AG10803 (cell line): Measurements from ENCODE around the gene FLNB.

Experiments
- DNase-seq: peaks from one replicate; pipeline ENCODE4 v3.0.0; 2010; ENCODE audit warnings: low read depth
- H3K4me3 ChIP-seq: 2 replicates; pipeline ENCODE4 v1.5.1; 2011; ENCODE audit warnings: mild to moderate bottlenecking, low read length, control low read depth
- TF ChIP-seq, protein P1 (sequence below): conservative IDR thresholded peaks from 2 replicates; pipeline ENCODE4 v1.5.1; 2011; ENCODE audit warnings: mild to moderate bottlenecking, low read length, control low read depth, inconsistent platforms

The FLNB gene

GRCh38 chr3:58026598-58026997 is 18.4 kb downstream of the FLNB start:
- H3K4me3 ChIP-seq, result no peak overlapping the region
- TF ChIP-seq, protein P1, sequence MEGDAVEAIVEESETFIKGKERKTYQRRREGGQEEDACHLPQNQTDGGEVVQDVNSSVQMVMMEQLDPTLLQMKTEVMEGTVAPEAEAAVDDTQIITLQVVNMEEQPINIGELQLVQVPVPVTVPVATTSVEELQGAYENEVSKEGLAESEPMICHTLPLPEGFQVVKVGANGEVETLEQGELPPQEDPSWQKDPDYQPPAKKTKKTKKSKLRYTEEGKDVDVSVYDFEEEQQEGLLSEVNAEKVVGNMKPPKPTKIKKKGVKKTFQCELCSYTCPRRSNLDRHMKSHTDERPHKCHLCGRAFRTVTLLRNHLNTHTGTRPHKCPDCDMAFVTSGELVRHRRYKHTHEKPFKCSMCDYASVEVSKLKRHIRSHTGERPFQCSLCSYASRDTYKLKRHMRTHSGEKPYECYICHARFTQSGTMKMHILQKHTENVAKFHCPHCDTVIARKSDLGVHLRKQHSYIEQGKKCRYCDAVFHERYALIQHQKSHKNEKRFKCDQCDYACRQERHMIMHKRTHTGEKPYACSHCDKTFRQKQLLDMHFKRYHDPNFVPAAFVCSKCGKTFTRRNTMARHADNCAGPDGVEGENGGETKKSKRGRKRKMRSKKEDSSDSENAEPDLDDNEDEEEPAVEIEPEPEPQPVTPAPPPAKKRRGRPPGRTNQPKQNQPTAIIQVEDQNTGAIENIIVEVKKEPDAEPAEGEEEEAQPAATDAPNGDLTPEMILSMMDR, result no peak
- no peak for DNase-seq

DNA sequence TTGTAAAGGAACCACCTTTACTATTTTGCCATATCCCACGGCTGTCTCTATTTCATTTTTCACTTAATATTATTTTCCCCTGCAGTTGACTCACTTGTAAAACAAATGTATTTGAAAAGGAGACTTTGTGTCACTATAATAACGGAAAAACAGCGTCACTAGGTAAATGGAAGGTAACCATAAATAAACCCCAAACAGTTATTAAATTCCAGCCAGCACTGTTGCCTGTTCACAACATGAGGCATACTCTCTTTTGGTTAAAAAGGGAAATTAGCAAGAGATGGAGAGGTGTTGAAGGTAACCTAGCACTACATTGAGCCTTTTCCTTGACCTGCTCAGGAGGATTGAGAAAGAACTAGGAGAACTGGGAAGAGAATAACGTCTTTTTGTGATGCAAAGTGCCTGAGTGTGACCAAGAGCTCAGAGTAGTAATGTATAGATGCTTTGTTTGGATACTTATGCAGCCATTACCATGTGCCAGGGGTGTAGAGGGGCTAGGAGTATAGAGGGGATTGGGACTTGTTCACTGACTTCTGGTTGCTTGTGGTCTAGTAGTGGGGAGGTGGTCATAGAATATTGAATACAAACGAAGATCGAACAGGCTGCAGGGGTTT is 19.6 kb downstream of the FLNB start:
- H3K4me3 ChIP-seq, result no peak overlapping the region
- TF ChIP-seq, protein P1, result no peak
- no peak for DNase-seq

GRCh38 chr3:58028902-58029301 is 20.7 kb downstream of the FLNB start:
- TF ChIP-seq, protein P1, result no peak
- no peak overlapping the region for H3K4me3 ChIP-seq
- DNase-seq, result no peak

DNA sequence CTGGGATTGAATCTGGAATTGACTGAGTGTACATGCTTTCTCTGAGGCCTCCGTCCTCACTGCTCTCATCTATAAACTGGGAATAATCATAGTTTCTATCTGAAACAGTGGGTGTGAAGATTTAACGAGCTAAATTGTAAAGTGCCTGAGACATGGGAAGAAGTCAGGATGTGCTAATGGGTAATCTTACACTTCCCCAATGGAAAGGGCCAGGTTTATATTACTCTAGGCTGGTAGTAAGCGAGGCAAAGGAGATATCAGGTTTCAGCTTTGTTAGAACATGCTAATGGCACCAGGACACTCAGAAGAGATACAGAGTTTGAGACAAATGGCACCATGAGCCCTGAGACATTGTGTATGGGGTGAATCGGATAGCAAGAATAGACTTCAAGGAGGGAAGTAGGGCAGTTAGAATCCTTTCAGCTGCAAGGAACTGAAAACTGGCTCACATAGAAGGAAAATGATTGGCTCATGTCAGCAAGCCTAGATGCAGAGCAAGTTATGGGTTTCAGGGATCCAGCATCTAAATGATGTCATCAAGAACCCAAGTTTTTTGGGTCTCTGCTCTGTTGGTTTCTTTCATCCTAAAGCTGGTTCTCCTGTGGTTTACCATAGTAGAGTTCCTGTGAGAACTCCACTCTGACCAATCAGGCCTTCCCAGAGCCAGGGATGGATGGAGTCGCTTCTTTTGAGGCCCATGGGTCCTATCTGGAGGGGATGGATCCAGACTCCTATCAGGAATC is 21.8 kb downstream of the FLNB start:
- DNase-seq, result no peak
- no peak overlapping the region for H3K4me3 ChIP-seq
- TF ChIP-seq, protein P1, result no peak

- no peak overlapping the region for H3K4me3 ChIP-seq
- DNase-seq, result peak; percentile 70
- TF ChIP-seq, protein P1, result no peak
Measured at GRCh38 chr3:58032186-58032585, 24.0 kb downstream of the FLNB start.

DNA sequence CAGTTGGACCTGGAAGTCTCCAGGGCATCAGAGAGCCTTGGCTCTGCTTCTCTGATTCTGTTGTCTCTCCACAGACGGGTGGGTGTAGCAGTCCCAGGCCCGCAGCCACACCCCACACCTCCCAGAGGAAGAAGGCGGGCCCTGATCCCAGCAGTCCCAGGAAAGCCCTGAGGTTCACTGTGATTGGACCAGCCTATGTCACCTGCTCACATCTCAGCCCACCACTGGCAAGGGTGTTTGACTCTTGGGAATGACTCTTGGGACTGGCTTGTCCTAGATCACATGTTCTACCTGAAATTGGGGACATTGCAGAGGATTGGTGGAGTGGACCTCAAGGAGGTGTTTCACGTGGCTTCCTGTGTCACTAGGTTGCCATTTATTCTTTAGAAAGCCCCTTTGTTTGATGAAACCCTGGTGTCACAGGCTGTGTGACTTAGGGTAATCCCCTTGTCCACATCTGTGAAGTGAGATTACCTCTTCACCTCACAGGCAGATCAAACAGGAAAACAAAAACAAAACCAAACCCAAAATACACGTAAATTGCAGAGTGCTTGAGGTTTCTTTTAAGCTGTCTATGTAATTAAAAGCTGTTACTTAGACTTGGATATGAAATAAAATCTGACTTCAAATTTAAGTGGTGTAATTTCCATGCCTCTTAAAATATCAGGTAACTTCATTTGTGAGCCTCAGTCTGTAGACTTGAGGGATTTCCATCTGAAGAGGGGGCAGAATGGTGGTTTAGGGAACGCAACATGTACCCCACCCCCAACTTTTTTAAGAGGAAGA is 26.7 kb downstream of the FLNB start:
- no peak for DNase-seq
- no peak overlapping the region for H3K4me3 ChIP-seq
- TF ChIP-seq, protein P1, result no peak
